IPS-15b (cell line): Measurements from ENCODE around the gene QRICH1.
A peak's percentile ranks its signal among the peaks of the same experiment; 100 is the strongest.
"Not testable (repeated sequence)": the region's sequence is repeated elsewhere in the genome, so short reads cannot be mapped to it uniquely, and the experiment has no call there.

ENCODE experiments used
- H3K27me3 ChIP-seq: one replicate; pipeline ENCODE4 v1.6.1; 2013; ENCODE audit warnings: low read length; ENCODE audit not compliant: control insufficient read depth, insufficient read depth
- H3K36me3 ChIP-seq: one replicate; pipeline ENCODE4 v1.6.1; 2013; ENCODE audit warnings: low read length; ENCODE audit not compliant: control insufficient read depth, insufficient read depth
- H3K4me1 ChIP-seq: one replicate; pipeline ENCODE4 v1.6.1; 2013; ENCODE audit warnings: mild to moderate bottlenecking, low read length; ENCODE audit not compliant: control insufficient read depth, insufficient read depth
- H3K4me3 ChIP-seq: one replicate; pipeline ENCODE4 v1.5.1; 2013; ENCODE audit warnings: low read depth, low read length
- H3K9ac ChIP-seq: one replicate; pipeline ENCODE4 v1.6.1; 2013; ENCODE audit warnings: low read depth, mild to moderate bottlenecking, low read length
- H3K9me3 ChIP-seq: one replicate; pipeline ENCODE4 v1.6.1; 2013; ENCODE audit warnings: mild to moderate bottlenecking, low read length; ENCODE audit not compliant: control insufficient read depth, insufficient read depth

QRICH1 gene

GRCh38 chr3:49013113-49013737 lies 80.6 kb downstream of the QRICH1 start:
- no peaks in the 10 kb centered on the region for H3K27me3 ChIP-seq
- H3K36me3 ChIP-seq = peaks cover 23% of the 10 kb centered on the region
- no peak overlapping the region for H3K4me3 ChIP-seq
- no peaks in the 10 kb centered on the region for H3K9me3 ChIP-seq
- H3K9ac ChIP-seq = no peak overlapping the region
- H3K4me1 ChIP-seq = peaks cover 10% of the 10 kb centered on the region

DNA sequence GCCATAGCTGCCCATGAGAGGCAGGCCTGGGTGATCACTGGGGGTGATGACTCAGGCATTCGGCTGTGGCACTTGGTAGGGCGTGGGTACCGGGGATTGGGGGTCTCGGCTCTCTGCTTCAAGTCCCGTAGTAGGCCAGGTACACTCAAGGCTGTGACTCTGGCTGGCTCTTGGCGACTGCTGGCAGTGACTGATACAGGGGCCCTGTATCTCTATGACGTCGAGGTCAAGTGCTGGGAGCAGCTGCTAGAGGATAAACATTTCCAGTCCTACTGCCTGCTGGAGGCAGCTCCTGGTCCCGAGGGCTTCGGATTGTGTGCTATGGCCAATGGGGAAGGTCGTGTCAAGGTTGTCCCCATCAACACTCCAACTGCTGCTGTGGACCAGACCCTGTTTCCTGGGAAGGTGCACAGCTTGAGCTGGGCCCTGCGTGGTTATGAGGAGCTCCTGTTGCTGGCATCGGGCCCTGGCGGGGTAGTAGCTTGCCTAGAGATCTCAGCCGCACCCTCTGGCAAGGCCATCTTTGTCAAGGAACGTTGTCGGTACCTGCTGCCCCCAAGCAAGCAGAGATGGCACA lies 81.3 kb downstream of the QRICH1 start:
- no peak overlapping the region for H3K9ac ChIP-seq
- peaks cover 23% of the 10 kb centered on the region for H3K36me3 ChIP-seq
- H3K4me1 ChIP-seq = peaks cover 12% of the 10 kb centered on the region
- H3K9me3 ChIP-seq = no peaks in the 10 kb centered on the region
- H3K27me3 ChIP-seq = no peaks in the 10 kb centered on the region
- H3K4me3 ChIP-seq = no peak overlapping the region

DNA sequence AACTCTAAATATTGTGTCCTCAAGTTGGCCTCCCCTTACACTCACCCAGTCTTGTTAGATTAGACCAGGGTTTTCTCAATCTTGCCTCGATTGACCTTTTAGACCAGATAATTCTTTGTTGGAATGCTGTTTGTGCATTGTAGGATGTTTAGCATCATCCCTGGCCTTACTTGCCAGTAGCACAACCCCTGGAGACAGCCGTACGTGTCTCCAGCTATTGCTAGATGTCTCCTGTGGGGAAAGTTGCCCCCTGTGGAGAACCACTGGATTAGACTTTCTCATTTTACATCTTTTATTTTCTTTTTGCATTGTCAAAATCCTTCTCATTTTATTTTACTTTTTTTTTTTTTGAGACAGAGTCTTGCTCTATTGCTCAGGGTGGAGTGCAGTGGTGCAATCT lies 84.5 kb downstream of the QRICH1 start:
- Histone ChIP-seq H3K9ac (no peak overlapping the region), H3K27me3 (no peaks in the 10 kb centered on the region), H3K9me3 (no peaks in the 10 kb centered on the region), H3K4me1 (peaks cover 7% of the 10 kb centered on the region), H3K36me3 (peaks cover 6% of the 10 kb centered on the region), H3K4me3 (no peak overlapping the region)

DNA sequence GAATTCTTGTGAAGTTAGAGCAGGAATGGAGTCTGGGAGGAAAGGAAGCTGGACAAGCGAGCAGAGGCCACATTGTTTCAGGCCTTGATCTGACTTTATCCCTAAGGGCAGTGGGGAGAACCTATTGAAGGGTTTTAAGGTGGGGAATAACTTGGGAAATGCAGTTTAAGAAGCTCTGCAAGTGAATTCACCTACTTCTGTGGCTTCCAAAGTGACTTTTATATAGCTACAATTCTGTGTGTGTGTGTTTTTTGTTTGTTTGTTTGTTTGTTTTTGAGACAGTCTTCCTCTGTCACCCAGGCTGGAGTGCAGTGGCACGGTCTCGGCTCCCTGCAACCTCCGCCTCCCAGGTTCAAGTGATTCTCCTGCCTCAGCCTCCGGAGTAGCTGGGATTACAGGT lies 85.2 kb downstream of the QRICH1 start:
- H3K27me3 ChIP-seq, H3K4me1 ChIP-seq, H3K36me3 ChIP-seq, H3K9me3 ChIP-seq, H3K9ac ChIP-seq: not testable (repeated sequence)
- H3K4me3 ChIP-seq = peak overlapping the region; percentile 87

GRCh38 chr3:49007771-49008528 lies 85.9 kb downstream of the QRICH1 start:
- peak overlapping the region; percentile 96 for H3K4me3 ChIP-seq
- no peaks in the 10 kb centered on the region for H3K9me3 ChIP-seq
- H3K9ac ChIP-seq = peak overlapping the region; percentile 98
- H3K4me1 ChIP-seq = peaks cover 5% of the 10 kb centered on the region
- peaks cover 4% of the 10 kb centered on the region for H3K36me3 ChIP-seq
- H3K27me3 ChIP-seq = no peaks in the 10 kb centered on the region

GRCh38 chr3:49007068-49007770 lies 86.7 kb downstream of the QRICH1 start, which contains the start of gene WDR6:
Gene WDR6, plus strand, starts transcription at chr3:49007391. Its CDS starts 41 bp downstream, at chr3:49007432.
- Histone ChIP-seq H3K4me3 (peak within 1 kb of the TSS; percentile 96), H3K4me1 (peaks cover 5% of the 10 kb centered on the region), H3K9me3 (no peaks in the 10 kb centered on the region), H3K9ac (peak within 1 kb of the TSS; percentile 98), H3K36me3 (peaks cover 4% of the 10 kb centered on the region), H3K27me3 (no peaks in the 10 kb centered on the region)

DNA sequence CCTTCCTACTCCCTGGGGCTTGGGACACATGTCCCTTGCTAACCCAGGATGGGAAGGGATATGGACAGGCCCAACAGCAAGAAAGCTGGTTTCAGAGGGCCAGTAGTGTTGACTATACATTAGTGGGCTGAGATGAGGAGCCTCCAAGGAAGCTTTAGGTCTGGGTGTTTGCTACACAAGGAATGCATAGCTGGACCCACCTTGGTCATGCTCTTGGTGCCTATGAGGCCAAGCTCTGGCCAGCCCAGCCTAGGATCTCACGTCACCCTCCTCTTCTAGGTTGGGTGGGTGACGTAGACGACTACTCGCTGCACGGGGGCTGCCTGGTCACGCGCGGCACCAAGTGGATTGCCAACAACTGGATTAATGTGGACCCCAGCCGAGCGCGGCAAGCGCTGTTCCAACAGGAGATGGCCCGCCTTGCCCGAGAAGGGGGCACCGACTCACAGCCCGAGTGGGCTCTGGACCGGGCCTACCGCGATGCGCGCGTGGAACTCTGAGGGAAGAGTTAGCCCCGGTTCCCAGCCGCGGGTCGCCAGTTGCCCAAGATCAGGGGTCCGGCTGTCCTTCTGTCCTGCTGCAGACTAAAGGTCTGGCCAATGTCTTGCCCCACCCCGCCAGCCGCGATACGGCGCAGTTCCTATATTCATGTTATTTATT lies 87.3 kb downstream of the QRICH1 start:
- Histone ChIP-seq H3K9me3 (no peaks in the 10 kb centered on the region), H3K36me3 (peaks cover 1% of the 10 kb centered on the region), H3K4me1 (peaks cover 5% of the 10 kb centered on the region), H3K27me3 (no peaks in the 10 kb centered on the region), H3K4me3 (peak overlapping the region; percentile 81), H3K9ac (peak overlapping the region; percentile 87)

DNA sequence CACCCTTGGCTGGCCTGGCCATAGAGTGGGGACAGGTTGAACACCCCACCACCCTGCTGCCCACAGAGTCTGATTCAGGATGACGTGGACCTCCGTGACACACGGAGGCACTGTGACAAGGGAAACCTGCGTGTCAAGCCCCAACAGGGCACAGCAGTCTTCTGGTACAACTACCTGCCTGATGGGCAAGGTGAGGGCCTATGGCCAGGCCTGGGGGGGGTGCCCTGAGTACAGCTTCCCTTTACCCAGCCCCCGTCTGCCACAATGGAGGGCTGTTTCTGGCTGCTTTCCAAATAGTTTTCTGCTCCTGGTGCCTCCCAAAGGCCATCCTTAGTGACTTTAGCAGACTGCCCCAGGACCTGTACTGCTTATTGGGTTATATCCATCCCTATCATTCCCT lies 87.9 kb downstream of the QRICH1 start:
- H3K4me3 ChIP-seq = peak overlapping the region; percentile 81
- no peaks in the 10 kb centered on the region for H3K36me3 ChIP-seq
- H3K9me3 ChIP-seq = no peaks in the 10 kb centered on the region
- H3K27me3 ChIP-seq = no peaks in the 10 kb centered on the region
- H3K4me1 ChIP-seq = peaks cover 5% of the 10 kb centered on the region
- H3K9ac ChIP-seq = peak overlapping the region; percentile 87

GRCh38 chr3:49005303-49005680 lies 88.6 kb downstream of the QRICH1 start:
- no peaks in the 10 kb centered on the region for H3K27me3 ChIP-seq
- no peak overlapping the region for H3K4me3 ChIP-seq
- H3K36me3 ChIP-seq = no peaks in the 10 kb centered on the region
- H3K9ac ChIP-seq = no peak overlapping the region
- peaks cover 5% of the 10 kb centered on the region for H3K4me1 ChIP-seq
- H3K9me3 ChIP-seq = no peaks in the 10 kb centered on the region

DNA sequence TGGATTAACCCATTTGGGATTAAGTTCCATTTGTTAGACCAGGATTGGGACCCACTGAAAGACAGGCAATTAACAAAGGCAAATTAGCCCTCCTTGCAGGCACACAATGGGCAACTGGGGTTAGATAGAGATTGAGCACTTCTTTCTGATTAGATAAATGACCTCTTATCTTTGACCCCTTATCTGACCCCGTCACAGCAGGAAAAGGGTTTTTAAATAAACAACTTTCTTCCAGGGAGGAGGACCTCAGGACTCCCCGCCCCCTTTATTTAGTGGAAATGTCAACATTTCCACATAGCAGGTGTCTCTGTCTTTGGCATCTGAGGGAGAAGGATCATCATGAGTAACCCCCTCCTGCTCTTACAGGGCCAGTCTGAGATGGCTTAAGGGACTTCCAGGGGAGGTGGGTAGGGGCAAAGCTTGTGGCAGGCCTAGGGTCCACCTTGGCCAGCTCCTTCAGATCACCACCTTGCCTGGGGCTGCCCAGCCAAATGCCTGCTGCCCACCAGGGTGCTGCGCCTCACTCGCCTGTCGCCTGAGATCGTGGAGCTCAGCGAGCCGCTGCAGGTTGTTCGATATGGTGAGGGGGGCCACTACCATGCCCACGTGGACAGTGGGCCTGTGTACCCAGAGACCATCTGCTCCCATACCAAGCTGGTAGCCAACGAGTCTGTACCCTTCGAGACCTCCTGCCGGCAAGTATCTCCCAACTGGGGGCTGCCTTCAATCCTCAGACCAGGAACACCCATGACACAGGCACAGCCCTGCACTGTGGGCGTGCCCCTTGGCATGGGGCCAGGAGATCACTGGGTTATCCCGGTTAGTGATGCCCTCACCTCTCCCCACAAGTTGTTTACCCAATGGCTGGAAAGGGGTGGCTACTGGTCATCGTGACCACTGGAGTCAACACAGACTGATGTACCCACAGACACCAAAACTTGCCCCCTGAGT lies 89.2 kb downstream of the QRICH1 start:
- peaks cover 9% of the 10 kb centered on the region for H3K4me1 ChIP-seq
- no peak overlapping the region for H3K4me3 ChIP-seq
- no peaks in the 10 kb centered on the region for H3K9me3 ChIP-seq
- H3K27me3 ChIP-seq = no peaks in the 10 kb centered on the region
- H3K9ac ChIP-seq = no peak overlapping the region
- H3K36me3 ChIP-seq = no peaks in the 10 kb centered on the region
